SK-N-SH (cell line): ENCODE measurements around the gene CYP27B1.

ENCODE experiments used
- CTCF ChIP-seq: fragments of 200-600 bp; sonication (generic); IDR thresholded peaks from 2 replicates; pipeline ENCODE4 v1.6.1; 2017; ENCODE audit warnings: antibody characterized with exemption, mild to moderate bottlenecking, moderate library complexity
- GATA2 ChIP-seq: sonication (generic); formaldehyde crosslinking; IDR thresholded peaks from 2 replicates; pipeline ENCODE4 v1.5.0; 2020; ENCODE audit warnings: mild to moderate bottlenecking, missing genetic modification reagents
- REST ChIP-seq: IDR thresholded peaks from 2 replicates; pipeline ENCODE4 v1.6.1; 2012; ENCODE audit warnings: mild to moderate bottlenecking, low read depth, low read length, moderate library complexity

GRCh38 chr12:57765003-57765697 is 1.7 kb downstream of the CYP27B1 start:
- TF ChIP-seq CTCF (peak; percentile 41), REST (no peak), GATA2 (CRISPR knock-in tag) (no peak)
